Measurements from ENCODE around the gene YAE1. TPM values are rescaled to one million over a fixed set of nuclear protein-coding genes. Genes with fewer than 3 reads are reported as not detected.
A peak's percentile ranks its signal among the peaks of the same experiment; 100 is the strongest.

Gene YAE1
- total and polyA plus RNA-seq, 2 donors = 19.8 to 34.2 TPM

DNA sequence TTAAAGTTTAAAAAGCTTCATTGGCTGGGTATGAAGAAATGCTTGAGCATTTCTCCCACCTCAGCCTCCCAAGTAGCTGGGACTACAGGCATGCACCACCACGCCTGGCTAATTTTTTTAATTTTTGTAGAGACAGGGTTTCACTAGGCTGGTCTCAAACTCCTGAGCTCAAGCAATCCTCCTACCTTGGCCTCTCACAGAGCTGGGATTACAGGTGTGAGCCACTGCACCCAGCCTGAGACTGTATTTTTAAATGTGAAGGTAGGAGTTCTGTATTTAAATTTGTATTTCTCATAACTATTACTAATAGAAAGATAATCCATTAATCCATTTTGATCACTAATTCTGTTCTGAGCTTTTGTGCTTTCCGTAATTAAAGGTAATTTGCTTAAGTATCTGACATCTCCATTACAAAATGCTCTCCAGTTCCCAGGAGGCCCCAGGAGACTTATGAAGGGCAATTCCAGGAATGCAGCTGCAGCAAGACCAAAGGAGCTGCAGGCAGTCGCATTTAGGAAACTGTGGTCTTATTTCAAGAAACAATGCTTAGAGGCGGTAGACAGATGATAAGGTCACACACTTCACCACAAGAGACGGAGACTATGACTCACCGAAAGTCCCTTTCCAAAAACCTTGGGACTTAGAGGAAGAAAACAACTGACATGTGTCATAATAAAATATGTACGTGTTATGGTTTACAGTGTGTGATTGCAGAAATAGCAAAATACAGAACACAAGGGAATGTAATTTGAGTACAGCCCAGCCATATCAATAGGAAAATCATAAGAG is 23.3 kb downstream of the YAE1 start:
- 21% methylated on average over 7 of the region's 7 CpGs for WGBS
- H3K27me3 ChIP-seq (ENCODE audit: control insufficient read depth in 2 of 2, insufficient read depth in 1 of 2, low read length in 1 of 2) = no peaks in the 10 kb centered on the region
- peak in 5 of 9 donors; percentile 33 to 81 (median 51) for DNase-seq (ENCODE audit: low read depth in 6 of 9, low spot score in 9 of 9)
- no peak overlapping the region for H3K4me3 ChIP-seq (ENCODE audit: low read length in 2 of 2)
- H3K27ac ChIP-seq (ENCODE audit: low read depth in 1 of 2, low read length in 1 of 2) = peak overlapping the region; percentile 41 to 60
- peaks cover 0 to 2% of the 10 kb centered on the region in 2 donors for H3K9me3 ChIP-seq (ENCODE audit: control insufficient read depth in 2 of 2, insufficient read depth in 1 of 2, low read length in 1 of 2)
- H3K36me3 ChIP-seq (ENCODE audit: control insufficient read depth in 2 of 2, insufficient read depth in 2 of 2, low read length in 1 of 2) = no peaks in the 10 kb centered on the region
- H3K4me1 ChIP-seq (ENCODE audit: control insufficient read depth in 2 of 2, insufficient read depth in 2 of 2, low read length in 2 of 2) = peaks cover 0 to 6% of the 10 kb centered on the region in 2 donors

GRCh38 chr7:39592586-39592985 is 26.4 kb downstream of the YAE1 start:
- no peak overlapping the region for H3K27ac ChIP-seq (ENCODE audit: low read depth in 1 of 2, low read length in 1 of 2)
- H3K36me3 ChIP-seq (ENCODE audit: control insufficient read depth in 2 of 2, insufficient read depth in 2 of 2, low read length in 1 of 2) = no peaks in the 10 kb centered on the region
- no peaks in the 10 kb centered on the region for H3K27me3 ChIP-seq (ENCODE audit: control insufficient read depth in 2 of 2, insufficient read depth in 1 of 2, low read length in 1 of 2)
- 31% methylated on average over 2 of the region's 2 CpGs for WGBS
- DNase-seq (ENCODE audit: low read depth in 6 of 9, low spot score in 9 of 9) = peak in 1 of 9 donors; percentile 11
- H3K4me3 ChIP-seq (ENCODE audit: low read length in 2 of 2) = no peak overlapping the region
- peaks cover 0 to 6% of the 10 kb centered on the region in 2 donors for H3K4me1 ChIP-seq (ENCODE audit: control insufficient read depth in 2 of 2, insufficient read depth in 2 of 2, low read length in 2 of 2)
- H3K9me3 ChIP-seq (ENCODE audit: control insufficient read depth in 2 of 2, insufficient read depth in 1 of 2, low read length in 1 of 2) = peaks cover 0 to 2% of the 10 kb centered on the region in 2 donors

DNA sequence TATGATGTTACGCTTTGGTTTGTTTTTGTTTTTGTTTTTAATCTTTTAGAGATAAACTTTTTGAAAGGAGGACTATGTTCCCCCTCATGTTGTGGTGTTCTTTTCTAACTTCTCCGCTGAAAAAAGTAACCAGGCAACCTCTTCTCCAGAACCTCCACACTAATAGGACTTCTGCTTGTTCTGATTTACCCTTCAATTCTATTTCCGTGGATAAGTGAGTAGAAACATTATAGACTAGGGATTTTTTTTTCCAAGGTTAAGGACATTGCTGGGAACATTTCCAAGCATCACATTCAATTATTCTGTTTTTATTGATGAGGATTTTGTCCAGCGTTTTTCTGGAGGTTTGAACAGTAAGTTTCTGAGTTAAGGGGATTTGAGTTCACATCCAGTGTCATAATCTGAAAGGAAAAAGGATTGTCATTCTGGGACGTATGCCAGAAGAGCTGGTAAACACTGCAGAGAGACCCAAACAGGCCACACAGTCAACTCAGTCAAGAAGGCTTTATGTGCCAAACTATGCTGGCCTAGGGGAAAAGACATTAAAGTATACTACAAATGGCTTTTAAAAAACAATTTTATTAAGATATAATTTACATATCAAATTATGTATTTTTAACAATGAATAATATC is 28.9 kb downstream of the YAE1 start:
- Histone ChIP-seq H3K9me3 (ENCODE audit: control insufficient read depth in 2 of 2, insufficient read depth in 1 of 2, low read length in 1 of 2) (peaks cover 0 to 2% of the 10 kb centered on the region in 2 donors), H3K4me3 (ENCODE audit: low read length in 2 of 2) (no peak overlapping the region), H3K4me1 (ENCODE audit: control insufficient read depth in 2 of 2, insufficient read depth in 2 of 2, low read length in 2 of 2) (no peaks in the 10 kb centered on the region), H3K36me3 (ENCODE audit: control insufficient read depth in 2 of 2, insufficient read depth in 2 of 2, low read length in 1 of 2) (no peaks in the 10 kb centered on the region), H3K27me3 (ENCODE audit: control insufficient read depth in 2 of 2, insufficient read depth in 1 of 2, low read length in 1 of 2) (no peaks in the 10 kb centered on the region), H3K27ac (ENCODE audit: low read depth in 1 of 2, low read length in 1 of 2) (no peak overlapping the region)
- WGBS = 95% methylated on average over 5 of the region's 5 CpGs
- DNase-seq (ENCODE audit: low read depth in 6 of 9, low spot score in 9 of 9) = no peak

GRCh38 chr7:39602351-39602750 is 36.1 kb downstream of the YAE1 start:
- DNase-seq (ENCODE audit: low read depth in 6 of 9, low spot score in 9 of 9) = no peak
- Histone ChIP-seq H3K27me3 (ENCODE audit: control insufficient read depth in 2 of 2, insufficient read depth in 1 of 2, low read length in 1 of 2) (no peaks in the 10 kb centered on the region), H3K4me1 (ENCODE audit: control insufficient read depth in 2 of 2, insufficient read depth in 2 of 2, low read length in 2 of 2) (no peaks in the 10 kb centered on the region), H3K9me3 (ENCODE audit: control insufficient read depth in 2 of 2, insufficient read depth in 1 of 2, low read length in 1 of 2) (no peaks in the 10 kb centered on the region), H3K36me3 (ENCODE audit: control insufficient read depth in 2 of 2, insufficient read depth in 2 of 2, low read length in 1 of 2) (no peaks in the 10 kb centered on the region), H3K4me3 (ENCODE audit: low read length in 2 of 2) (no peak overlapping the region), H3K27ac (ENCODE audit: low read depth in 1 of 2, low read length in 1 of 2) (no peak overlapping the region)
- WGBS = 48% methylated on average over 2 of the region's 2 CpGs

GRCh38 chr7:39603924-39604323 is 37.7 kb downstream of the YAE1 start:
- H3K4me1 ChIP-seq (ENCODE audit: control insufficient read depth in 2 of 2, insufficient read depth in 2 of 2, low read length in 2 of 2) = peaks cover 0 to 2% of the 10 kb centered on the region in 2 donors
- no peaks in the 10 kb centered on the region for H3K9me3 ChIP-seq (ENCODE audit: control insufficient read depth in 2 of 2, insufficient read depth in 1 of 2, low read length in 1 of 2)
- no peak overlapping the region for H3K27ac ChIP-seq (ENCODE audit: low read depth in 1 of 2, low read length in 1 of 2)
- no peak for DNase-seq (ENCODE audit: low read depth in 6 of 9, low spot score in 9 of 9)
- no peaks in the 10 kb centered on the region for H3K36me3 ChIP-seq (ENCODE audit: control insufficient read depth in 2 of 2, insufficient read depth in 2 of 2, low read length in 1 of 2)
- H3K4me3 ChIP-seq (ENCODE audit: low read length in 2 of 2) = no peak overlapping the region
- H3K27me3 ChIP-seq (ENCODE audit: control insufficient read depth in 2 of 2, insufficient read depth in 1 of 2, low read length in 1 of 2) = peaks cover 0 to under 1% of the 10 kb centered on the region in 2 donors

GRCh38 chr7:39605087-39605486 is 38.9 kb downstream of the YAE1 start:
- peaks cover 0 to 10% of the 10 kb centered on the region in 2 donors for H3K27me3 ChIP-seq (ENCODE audit: control insufficient read depth in 2 of 2, insufficient read depth in 1 of 2, low read length in 1 of 2)
- no peak overlapping the region for H3K27ac ChIP-seq (ENCODE audit: low read depth in 1 of 2, low read length in 1 of 2)
- H3K4me1 ChIP-seq (ENCODE audit: control insufficient read depth in 2 of 2, insufficient read depth in 2 of 2, low read length in 2 of 2) = peaks cover 3 to 8% of the 10 kb centered on the region in 2 donors
- DNase-seq (ENCODE audit: low read depth in 6 of 9, low spot score in 9 of 9) = no peak
- no peak overlapping the region for H3K4me3 ChIP-seq (ENCODE audit: low read length in 2 of 2)
- H3K9me3 ChIP-seq (ENCODE audit: control insufficient read depth in 2 of 2, insufficient read depth in 1 of 2, low read length in 1 of 2) = no peaks in the 10 kb centered on the region
- H3K36me3 ChIP-seq (ENCODE audit: control insufficient read depth in 2 of 2, insufficient read depth in 2 of 2, low read length in 1 of 2) = no peaks in the 10 kb centered on the region
- WGBS = 97% methylated on average over 1 of the region's 1 CpG

- peaks cover 3 to 8% of the 10 kb centered on the region in 2 donors for H3K4me1 ChIP-seq (ENCODE audit: control insufficient read depth in 2 of 2, insufficient read depth in 2 of 2, low read length in 2 of 2)
Measured at GRCh38 chr7:39606352-39606751, 40.1 kb downstream of the YAE1 start.

GRCh38 chr7:39606941-39607340 is 40.7 kb downstream of the YAE1 start:
- Histone ChIP-seq H3K9me3 (ENCODE audit: control insufficient read depth in 2 of 2, insufficient read depth in 1 of 2, low read length in 1 of 2) (no peaks in the 10 kb centered on the region), H3K27ac (ENCODE audit: low read depth in 1 of 2, low read length in 1 of 2) (no peak overlapping the region), H3K27me3 (ENCODE audit: control insufficient read depth in 2 of 2, insufficient read depth in 1 of 2, low read length in 1 of 2) (peaks cover 0 to 13% of the 10 kb centered on the region in 2 donors), H3K4me1 (ENCODE audit: control insufficient read depth in 2 of 2, insufficient read depth in 2 of 2, low read length in 2 of 2) (peaks cover 3 to 8% of the 10 kb centered on the region in 2 donors), H3K4me3 (ENCODE audit: low read length in 2 of 2) (no peak overlapping the region), H3K36me3 (ENCODE audit: control insufficient read depth in 2 of 2, insufficient read depth in 2 of 2, low read length in 1 of 2) (no peaks in the 10 kb centered on the region)
- DNase-seq (ENCODE audit: low read depth in 6 of 9, low spot score in 9 of 9) = no peak
- 98% methylated on average over 2 of the region's 2 CpGs for WGBS

More at GRCh38 chr7:39606352-39606751, 40.1 kb downstream of the YAE1 start:
- no peaks in the 10 kb centered on the region for H3K36me3 ChIP-seq (ENCODE audit: control insufficient read depth in 2 of 2, insufficient read depth in 2 of 2, low read length in 1 of 2)
- no peaks in the 10 kb centered on the region for H3K9me3 ChIP-seq (ENCODE audit: control insufficient read depth in 2 of 2, insufficient read depth in 1 of 2, low read length in 1 of 2)
- no peak overlapping the region for H3K4me3 ChIP-seq (ENCODE audit: low read length in 2 of 2)
- DNase-seq (ENCODE audit: low read depth in 6 of 9, low spot score in 9 of 9) = no peak
- no peak overlapping the region for H3K27ac ChIP-seq (ENCODE audit: low read depth in 1 of 2, low read length in 1 of 2)
- peaks cover 0 to 13% of the 10 kb centered on the region in 2 donors for H3K27me3 ChIP-seq (ENCODE audit: control insufficient read depth in 2 of 2, insufficient read depth in 1 of 2, low read length in 1 of 2)
- WGBS = 94% methylated on average over 2 of the region's 2 CpGs

DNA sequence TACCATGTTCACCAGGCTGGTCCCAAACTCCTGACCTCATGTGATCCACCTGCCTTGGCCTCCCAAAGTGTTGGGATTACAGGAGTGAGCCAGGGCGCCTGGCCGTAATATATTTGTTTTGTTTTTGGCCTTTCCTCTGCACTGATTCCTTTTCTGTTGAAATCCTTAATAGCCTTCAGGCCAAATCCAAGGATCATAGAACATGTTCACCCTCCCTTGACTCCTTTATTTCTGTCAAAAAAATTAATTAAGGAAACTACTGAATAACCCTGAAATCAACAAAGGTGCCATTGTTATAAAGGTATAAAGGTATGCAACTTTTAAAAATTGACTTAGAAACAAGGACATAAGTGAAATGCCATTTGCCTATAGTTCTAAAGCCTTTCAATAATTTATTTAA is 41.7 kb downstream of the YAE1 start:
- peaks cover 0 to 13% of the 10 kb centered on the region in 2 donors for H3K27me3 ChIP-seq (ENCODE audit: control insufficient read depth in 2 of 2, insufficient read depth in 1 of 2, low read length in 1 of 2)
- H3K9me3 ChIP-seq (ENCODE audit: control insufficient read depth in 2 of 2, insufficient read depth in 1 of 2, low read length in 1 of 2) = no peaks in the 10 kb centered on the region
- no peak for DNase-seq (ENCODE audit: low read depth in 6 of 9, low spot score in 9 of 9)
- WGBS = 97% methylated on average over 2 of the region's 2 CpGs
- H3K36me3 ChIP-seq (ENCODE audit: control insufficient read depth in 2 of 2, insufficient read depth in 2 of 2, low read length in 1 of 2) = no peaks in the 10 kb centered on the region
- peaks cover 3 to 8% of the 10 kb centered on the region in 2 donors for H3K4me1 ChIP-seq (ENCODE audit: control insufficient read depth in 2 of 2, insufficient read depth in 2 of 2, low read length in 2 of 2)
- H3K4me3 ChIP-seq (ENCODE audit: low read length in 2 of 2) = no peak overlapping the region
- H3K27ac ChIP-seq (ENCODE audit: low read depth in 1 of 2, low read length in 1 of 2) = no peak overlapping the region
